Sciatic nerve (tissue), 2 donors: ENCODE results near the gene SUZ12. TPM values are rescaled to one million over a fixed set of nuclear protein-coding genes. Genes with fewer than 3 reads are reported as not detected.
"Not testable (repeated sequence)": the region's sequence is repeated elsewhere in the genome, so short reads cannot be mapped to it uniquely, and the experiment has no call there.

Source experiments
- ATAC-seq: fragments of 200-7000 bp; cut with Tn5 transposase; one replicate; pipeline ENCODE4 v1.9.1; 2020; ENCODE audit warnings: mild to moderate bottlenecking, moderate library complexity
- DNase-seq: peaks from one replicate; pipeline ENCODE4 v3.0.0-alpha.2; 2020; ENCODE audit warnings: low spot score
- intact Hi-C: fragments of 100-400 bp; cut with DNase I; formaldehyde crosslinking; loops from one replicate; pipeline ENCODE4 v1.14.2; 2022
- total RNA-seq: library from RNA; stranded (reverse); fragmentation: NEBNext Ultra II Directional; extraction: Animal tissue kit (Norgen Biotek cat#: 25700); gene quantifications from one replicate; pipeline ENCODE4 v1.2.1, GENCODE V29; 2021
- donor health status: DM: no; HTN: no; CAD: no.
- donor health status: DM: no; HTN: no; CAD: no.

Gene SUZ12
- 22.6 TPM for total RNA-seq

DNA sequence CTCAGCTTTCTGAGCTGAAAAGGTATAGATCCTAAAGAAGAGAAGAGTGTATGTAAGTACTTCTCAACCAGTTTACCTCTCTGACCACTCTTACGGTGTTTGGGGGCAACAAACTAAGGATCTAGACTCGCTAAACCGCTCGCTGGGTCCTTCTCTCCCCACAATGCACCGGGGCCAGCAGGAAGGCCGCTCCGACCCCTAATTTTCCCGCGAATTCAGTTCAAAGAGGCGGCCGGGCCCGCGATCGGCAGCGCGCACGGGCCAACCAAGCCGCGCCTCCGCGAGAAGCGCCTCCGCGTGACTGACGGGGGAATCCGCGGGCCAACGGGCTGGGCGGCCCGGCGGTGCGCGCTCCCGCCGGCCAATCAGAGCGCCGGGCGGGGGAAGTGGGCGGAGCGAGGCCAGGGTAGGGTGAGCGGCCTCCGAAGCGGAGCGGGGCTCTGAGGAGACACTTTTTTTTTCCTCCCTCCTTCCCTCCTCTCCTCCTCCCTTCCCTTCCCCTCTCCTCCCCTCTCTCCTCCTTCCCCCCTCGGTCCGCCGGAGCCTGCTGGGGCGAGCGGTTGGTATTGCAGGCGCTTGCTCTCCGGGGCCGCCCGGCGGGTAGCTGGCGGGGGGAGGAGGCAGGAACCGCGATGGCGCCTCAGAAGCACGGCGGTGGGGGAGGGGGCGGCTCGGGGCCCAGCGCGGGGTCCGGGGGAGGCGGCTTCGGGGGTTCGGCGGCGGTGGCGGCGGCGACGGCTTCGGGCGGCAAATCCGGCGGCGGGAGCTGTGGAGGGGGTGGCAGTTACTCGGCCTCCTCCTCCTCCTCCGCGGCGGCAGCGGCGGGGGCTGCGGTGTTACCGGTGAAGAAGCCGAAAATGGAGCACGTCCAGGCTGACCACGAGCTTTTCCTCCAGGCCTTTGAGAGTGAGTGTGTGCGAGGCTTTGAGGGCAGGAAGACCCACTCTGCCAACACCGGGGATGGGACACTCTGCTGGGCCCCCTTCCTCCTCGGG is at the start of gene SUZ12:
Gene SUZ12 (plus strand): TSS at position 393 of the 995 bp plus-strand sequence. CDS start 240 bp downstream, at position 633.
- intact Hi-C loops = not testable (repeated sequence)
- ATAC-seq (peak; percentile 100), DNase-seq (peak; percentile 91)

DNA sequence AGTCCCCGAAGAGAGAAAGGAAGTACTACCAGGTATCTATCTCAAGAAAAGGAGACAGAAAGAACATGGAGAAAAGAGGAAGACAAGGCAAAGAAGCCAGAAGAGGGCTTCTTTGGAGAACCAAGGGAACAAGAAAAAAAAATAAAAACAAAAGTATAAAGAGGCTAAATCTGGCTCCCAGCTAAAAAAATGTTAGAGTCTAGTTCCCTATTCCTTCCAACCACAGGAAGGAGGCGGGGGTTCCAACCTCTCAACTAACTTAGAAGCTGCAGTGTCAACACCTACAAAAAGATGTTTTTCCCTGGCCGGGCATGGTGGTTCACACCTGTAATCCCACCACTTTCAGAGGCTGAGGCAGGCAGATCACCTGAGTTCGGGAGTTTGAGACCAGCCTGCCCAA is 48.7 kb upstream of the SUZ12 start:
- peak; percentile 60 for ATAC-seq
- no peak for DNase-seq
- intact Hi-C loops = no loop called here

DNA sequence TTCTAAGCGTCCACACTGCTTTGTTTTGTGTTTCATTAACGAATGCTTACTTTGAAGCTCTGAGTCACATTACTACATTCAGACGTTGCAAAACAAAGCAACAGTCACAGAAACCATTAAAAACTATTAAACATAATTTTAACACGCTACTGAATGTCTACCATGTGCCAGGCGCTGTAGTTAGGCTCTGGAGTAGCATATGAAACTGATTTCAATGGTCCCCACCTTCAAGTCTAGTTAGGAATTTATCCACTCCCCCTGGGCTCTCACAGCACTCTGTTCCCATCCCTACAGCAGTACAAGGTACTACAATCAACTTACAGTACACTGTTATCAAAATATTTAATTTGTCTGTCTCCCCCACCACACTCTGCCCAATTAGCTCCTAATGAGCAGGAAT is 35.9 kb upstream of the SUZ12 start:
- ATAC-seq (no peak), DNase-seq (no peak)
- intact Hi-C loops = no loop called here

DNA sequence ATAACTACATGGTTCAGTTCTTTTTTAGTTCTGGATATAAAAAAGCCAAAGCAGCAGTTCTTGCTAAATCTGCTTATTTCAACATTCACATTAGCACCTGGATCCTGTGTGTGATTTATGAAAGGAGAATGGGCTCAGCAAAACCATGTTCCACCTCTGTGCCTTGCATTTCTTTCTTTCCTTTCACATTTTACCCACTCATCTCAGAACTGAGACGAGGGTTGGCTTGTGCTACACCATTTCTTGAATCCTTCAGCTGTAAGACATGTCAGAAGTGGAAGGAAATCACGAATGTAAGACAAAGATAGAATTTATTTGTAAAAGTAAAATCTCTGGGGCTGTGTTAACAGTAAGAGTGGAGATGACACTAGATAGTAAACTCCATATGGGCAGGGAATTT is 34.1 kb upstream of the SUZ12 start:
- intact Hi-C loops = no loop called here
- DNase-seq (no peak), ATAC-seq (no peak)

DNA sequence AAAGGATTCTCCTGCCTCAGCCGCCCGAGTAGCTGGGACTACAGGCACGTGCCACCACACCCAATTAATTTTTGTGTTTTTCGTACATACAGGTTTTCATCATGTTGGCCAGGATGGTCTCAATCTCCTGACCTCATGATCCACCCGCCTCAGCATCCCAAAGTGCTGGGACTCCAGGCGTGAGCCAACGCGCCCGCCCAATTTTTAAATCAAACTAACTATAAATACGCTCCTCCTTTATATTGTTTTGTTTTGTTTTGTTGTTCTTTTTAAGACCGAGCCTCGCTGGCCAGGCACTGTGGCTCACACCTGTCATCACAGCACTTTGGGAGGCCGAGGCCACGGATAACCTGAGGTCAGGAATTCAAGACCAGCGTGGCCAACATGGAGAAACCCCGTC is 33.4 kb upstream of the SUZ12 start:
- no peak for DNase-seq
- intact Hi-C loops = no loop called here
- no peak for ATAC-seq

DNA sequence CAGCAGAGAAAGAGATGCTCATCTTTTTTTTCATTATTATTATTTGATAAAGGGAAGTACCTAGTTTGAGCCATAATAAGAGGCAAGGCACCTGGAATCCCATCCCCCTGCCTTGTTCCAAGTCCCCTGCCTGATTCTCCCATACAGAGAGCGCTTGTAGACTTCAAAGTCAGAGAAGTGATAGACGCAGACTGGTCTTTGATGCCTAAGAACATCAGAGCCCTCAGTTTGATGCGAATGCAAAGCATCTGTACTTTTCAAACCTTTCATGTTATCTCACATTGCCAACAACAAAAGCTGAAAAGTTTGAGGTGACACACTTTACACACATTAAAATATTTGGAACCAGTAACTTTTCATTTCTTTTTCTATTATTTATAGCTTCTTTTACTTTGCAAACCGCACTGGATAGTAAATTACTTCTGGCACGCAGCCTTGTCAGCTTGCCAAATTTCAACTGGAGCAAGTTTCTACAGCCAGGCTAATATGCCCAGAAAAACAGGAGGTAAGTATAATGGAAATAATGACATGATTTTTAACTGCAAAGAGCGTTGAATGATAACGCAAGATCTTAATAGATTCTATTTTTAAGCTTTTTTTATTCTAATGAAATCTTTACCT is 29.4 kb upstream of the SUZ12 start:
- intact Hi-C loops = no loop called here
- ATAC-seq (peak; percentile 52), DNase-seq (peak; percentile 76)

DNA sequence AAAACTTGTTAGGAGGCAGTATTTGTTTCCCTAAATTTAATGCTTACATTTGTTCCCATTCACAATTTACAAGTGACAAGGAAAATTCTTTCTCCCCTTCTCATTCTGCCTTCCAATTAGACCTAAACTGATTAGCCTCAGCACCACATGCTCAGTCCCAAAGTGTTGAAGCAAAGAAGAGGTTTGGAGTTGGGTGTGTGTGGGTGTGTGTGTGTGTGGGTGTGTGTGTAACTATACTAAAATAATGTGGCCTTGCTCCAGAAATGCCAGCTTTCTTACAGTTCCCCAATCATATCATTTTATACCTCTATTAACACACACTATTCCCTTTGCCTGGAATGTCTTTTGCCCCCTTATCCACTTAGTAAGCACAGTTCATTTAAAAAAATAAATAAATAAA is 28.4 kb upstream of the SUZ12 start:
- no peak for DNase-seq
- ATAC-seq = no peak
- intact Hi-C loops = no loop called here

DNA sequence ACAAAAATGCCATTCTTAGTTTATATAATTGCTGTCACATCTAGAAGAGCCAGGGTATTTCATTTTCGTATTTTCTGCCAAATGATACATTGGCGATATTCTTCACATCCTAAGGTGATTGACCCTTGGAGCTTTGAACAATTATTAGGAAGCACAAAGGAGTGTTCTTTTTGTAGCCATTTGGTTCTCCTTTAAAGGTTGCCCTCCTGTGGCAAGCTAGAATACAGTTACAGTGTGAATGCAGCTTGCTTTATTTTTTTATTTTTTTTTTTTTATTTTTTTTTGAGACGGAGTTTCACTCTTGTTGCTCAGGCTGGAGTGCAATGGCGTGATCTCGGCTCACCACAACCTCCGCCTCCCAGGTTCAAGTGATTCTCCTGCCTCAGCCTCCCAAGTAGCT is 24.1 kb upstream of the SUZ12 start:
- DNase-seq, ATAC-seq, intact Hi-C loops: not testable (repeated sequence)

DNA sequence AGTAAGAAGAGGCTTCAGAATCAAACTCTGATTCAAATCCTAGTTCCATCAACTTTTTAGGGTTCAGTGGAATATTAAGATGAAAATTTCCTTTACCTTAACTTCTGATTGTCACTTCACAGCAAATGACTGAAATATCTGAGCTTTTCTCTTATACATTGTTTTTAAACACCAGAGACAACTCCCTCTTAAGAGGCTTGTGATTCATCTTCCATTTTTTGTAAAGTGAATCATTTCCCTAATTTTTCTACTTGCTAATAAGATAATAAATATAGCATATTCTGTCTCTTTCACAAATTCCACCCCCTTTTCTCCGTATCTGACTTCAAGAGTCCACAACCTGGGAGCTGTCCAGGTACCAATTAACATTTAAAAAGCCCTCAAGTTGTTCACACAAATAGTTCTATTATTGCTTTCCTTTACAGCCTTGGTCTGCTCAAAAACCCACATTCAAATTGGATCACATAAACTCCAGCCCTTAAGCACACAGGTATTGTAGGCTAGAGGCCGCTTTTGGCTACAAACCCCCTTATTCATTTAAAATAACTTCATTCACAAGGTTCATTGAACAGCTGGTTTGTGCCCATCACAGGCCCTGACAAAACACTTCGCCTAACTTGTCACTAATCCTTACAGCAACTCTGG is 21.2 kb upstream of the SUZ12 start:
- ATAC-seq = no peak
- intact Hi-C loops = no loop called here
- no peak for DNase-seq

DNA sequence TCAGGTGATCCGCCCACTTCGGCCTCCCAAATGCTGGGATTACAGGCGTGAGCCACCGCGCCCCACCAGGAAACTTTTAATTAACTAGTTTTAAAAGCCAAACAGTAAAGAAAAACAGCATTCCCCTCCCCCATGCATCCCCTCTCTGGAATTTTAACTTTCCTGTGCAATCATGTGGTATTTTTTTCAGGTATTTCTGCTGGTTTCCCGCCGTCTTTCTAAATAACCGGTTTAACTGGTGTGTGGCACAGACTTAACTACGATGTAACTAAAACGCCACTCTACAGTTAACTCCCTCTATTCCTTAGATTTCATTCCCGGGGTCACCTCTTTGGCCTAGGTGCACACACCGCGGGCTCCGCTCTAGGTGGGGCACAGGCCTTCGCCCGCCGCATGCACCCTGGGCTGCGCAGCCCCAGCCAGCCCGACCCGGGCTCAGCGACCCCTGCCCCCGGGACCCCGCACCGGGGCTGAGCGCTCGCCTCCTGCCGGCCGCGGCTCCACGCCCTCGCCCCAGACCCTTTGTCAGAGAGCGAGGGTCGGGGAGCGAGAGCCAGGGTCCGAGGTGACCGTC is 20.2 kb upstream of the SUZ12 start:
- intact Hi-C loops = no loop called here
- ATAC-seq = no peak
- DNase-seq = no peak

DNA sequence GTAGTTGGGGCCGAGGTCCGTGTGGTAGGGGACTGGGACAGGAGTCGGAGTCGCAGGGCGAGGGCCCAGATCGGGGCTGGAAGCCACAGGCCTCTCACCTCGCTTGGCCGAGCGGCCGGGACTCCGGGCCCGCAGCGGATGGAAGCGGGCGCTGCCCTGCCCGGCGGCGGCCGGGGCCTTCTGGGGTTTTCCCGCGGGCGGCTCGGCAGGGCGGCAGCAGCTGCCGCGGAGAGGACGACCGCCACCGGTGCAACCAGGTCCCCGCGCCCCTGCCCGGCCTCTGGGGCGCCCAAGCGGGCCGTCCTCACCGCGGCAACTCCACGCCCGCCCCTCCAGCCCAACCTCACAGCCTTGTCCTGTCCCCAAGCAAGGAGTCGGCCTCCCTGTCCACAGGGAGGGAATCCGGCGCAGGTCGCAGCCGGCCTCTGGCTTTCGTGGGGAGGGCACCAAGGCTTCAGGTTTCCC is 19.7 kb upstream of the SUZ12 start:
- intact Hi-C loops = no loop called here
- DNase-seq = no peak
- no peak for ATAC-seq

DNA sequence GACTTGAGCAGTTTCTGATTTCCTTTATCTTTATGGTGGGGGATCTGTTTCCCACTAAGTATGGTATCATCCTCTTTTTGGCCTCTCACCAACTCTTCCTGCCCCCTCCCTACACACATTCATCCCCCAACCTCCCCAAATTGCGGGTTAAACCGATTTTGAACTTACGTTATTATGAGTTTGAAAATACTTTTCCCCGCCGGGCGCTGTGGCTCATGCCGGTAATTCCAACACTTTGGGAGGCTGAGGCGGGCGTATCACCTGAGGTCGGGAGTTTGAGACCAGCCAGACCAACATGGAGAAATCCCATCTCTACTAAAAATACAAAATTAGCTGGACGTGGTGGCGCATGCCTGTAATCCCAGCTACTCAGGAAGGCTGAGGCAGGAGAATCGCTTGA is 19.1 kb upstream of the SUZ12 start:
- intact Hi-C loops, DNase-seq, ATAC-seq: not testable (repeated sequence)

DNA sequence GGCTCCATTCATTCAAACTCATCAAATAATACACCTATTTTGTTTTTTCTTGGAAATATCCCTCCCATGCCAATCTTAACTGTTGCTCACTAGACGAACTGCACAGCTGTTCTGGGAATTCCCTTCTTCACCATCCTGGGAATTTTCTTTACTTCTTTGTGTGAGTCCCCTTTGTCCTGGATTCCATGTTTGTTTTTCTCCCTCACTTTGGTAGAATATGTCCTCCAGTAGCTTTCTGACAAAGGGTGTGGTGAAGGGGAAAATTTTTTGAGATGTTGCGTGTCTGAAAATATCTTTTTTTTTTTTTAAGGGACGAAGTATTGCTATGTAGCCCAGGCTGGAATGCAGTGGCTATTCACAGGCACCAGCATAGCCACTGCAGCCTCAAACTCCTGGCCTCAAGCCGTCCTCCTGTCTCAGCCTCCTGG is 18.1 kb upstream of the SUZ12 start:
- ATAC-seq = no peak
- DNase-seq = no peak
- intact Hi-C loops = no loop called here

DNA sequence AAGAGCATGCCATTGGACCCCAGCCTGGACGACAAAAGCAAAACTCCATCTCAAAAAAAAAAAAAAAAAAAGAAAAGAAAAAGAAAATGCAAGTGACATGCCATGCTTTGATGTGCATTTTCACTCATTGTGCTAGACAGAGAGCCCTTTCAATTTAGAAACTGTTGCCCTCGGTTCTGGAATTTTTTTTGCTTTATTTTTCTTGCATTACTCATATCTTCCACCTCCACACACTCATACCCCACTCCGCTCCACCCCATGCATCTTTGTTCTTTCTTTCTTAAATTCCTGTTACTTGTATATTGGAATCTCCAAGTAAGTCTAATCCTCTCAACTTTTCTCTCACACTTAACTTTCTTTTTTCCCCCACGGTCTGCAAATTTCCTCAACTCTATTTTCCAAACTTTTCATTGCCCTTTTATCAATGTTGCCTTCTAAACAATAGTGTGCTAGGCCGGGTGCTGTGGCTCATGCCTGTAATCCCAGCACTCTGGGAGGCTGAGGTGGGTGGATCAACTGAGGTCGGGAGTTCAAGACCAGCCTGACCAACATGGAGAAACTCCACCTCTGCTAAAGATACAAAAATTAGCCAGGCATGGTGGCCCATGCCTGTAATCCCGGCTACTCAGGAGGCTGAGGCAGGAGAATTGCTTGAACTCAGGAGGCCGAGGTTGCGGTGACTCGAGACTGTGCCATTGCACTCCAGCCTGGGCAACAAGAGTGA is 16.8 kb upstream of the SUZ12 start:
- intact Hi-C loops = no loop called here
- DNase-seq = no peak
- ATAC-seq = no peak

DNA sequence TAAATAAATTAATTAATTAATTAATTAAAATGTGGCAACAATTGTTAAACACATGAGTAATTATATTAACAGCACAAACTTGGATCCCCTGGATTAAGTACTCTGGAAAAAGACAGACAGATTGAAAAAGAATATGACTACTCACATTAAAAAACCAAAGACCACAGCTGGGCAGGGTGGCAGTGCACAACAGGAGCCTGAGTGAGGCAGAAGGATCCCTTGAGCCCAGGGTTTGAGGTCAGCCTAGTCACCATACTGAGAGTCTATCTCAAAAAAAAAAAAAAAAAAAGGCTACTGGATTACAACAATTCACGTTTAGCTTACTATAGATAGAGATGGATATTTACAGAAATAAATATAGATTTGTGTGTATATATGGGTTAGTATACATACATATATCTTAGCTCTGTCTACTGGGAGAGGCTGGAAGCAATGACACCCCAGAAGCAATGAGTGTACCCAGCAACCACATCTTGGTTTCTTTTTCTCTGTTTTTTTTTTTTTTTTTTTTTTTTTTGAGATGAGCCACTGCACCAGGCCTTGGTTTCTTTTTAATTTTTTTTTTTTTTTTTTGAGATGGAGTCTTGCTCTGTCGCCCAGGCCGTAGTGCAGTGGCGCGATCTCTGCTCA is 10.6 kb upstream of the SUZ12 start:
- no peak for DNase-seq
- intact Hi-C loops = no loop called here
- ATAC-seq = no peak

DNA sequence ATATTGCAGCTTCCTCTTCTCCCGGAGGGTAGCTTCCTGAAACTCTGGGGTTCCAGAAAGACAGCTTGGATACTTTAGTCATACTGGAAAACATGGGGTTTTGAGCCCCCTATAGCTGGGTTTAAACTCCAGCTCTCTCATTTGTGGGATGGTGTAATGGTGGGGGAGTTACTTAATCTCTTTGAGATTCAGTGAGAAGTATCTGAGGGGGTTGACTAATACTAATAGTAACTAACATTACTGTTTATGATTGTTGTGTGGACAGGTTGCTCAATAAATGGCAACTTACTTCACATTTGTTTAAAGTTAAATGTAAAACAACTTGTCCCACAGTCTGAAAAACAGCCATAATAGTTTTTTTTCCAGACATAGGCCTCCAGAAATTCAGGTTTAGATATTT is 5.1 kb upstream of the SUZ12 start:
- no peak for DNase-seq
- intact Hi-C loops = no loop called here
- ATAC-seq = no peak

DNA sequence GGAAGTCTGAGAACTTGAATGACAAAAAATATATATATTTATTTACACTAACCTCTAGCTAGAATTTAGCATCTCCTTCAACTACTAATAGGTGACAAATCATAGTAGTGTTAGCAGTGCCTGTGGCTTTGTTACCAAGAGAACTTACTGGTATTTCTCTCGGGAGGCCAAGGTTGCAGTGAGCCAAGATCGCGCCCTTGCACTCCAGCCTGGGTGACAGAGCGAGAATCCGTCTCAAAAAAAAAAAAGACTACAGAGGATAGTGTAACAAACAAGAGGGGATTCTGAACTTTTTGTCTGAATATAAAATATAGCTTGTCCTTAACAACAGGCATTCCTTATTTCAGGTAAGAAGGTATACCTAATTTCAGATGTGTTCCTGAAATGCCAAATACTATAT is 1.3 kb upstream of the SUZ12 start:
- DNase-seq (no peak), ATAC-seq (no peak)
- intact Hi-C loops = no loop called here

DNA sequence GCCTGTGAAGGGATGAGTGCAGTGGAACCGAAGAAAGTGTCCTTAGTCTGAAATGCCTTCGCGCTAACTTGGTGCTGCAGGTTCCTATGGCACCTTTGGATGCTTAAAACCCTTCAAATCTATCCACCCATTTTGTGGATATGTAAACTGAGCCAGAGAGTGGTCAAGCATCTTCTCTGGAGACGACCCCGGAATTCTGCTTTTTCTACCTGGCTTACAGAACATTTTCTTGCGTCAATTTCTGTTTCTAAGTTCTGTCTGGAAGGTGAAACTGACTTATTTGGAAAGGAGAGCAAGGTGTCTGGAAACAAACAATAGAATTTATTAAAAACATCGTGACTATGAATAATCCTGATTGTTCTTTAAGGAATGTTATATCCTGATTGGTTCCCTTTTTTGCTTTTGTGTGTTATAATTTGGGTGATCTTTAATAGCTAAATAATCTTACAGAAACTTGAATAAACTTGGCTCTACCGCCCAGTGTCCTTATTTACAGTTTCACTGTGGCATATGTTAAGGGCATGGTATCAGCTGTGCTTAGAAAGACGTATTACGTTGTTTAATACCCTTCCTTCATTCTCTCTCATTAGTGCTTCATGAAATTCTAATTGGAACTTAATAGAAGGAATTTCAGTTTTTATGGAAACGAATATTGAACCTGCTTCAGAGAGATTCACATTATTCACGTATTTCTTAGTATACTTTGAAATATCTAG is 1.3 kb downstream of the SUZ12 start:
- DNase-seq, intact Hi-C loops, ATAC-seq: not testable (repeated sequence)
